Activated naive CD8-positive, alpha-beta T cell treated with anti-CD3 and anti-CD28 coated beads, Interleukin-2, amount 10 ng/mL, durations not matched to agents 7 days and 5 days (primary cell): ENCODE measurements around the gene RABL3. TPM values are rescaled to one million over a fixed set of nuclear protein-coding genes. Genes with fewer than 3 reads are reported as not detected.
"Not testable (repeated sequence)": the region's sequence is repeated elsewhere in the genome, so short reads cannot be mapped to it uniquely, and the experiment has no call there.

Source experiments
- ATAC-seq: fragments of 150-1000 bp; cut with Tn5 transposase; one replicate; pipeline ENCODE4 v1.10.0; 2021; ENCODE audit warnings: low read depth, moderate library complexity
- POLR2A ChIA-PET: fragments of 350-600 bp; sonication (Branson Sonifier 250); formaldehyde crosslinking; loops from one replicate; lab custom pipeline; 2021; ENCODE audit warnings: antibody characterized with exemption; lab: Charles Lee
- DNase-seq: peaks from one replicate; pipeline ENCODE4 v3.0.0; 2021
- H3K27ac Mint-ChIP-seq: one replicate; pipeline ENCODE4 v1.8.0; 2022; ENCODE audit warnings: mild to moderate bottlenecking, mixed read lengths
- H3K27me3 Mint-ChIP-seq: one replicate; pipeline ENCODE4 v1.8.0; 2022; ENCODE audit warnings: mild to moderate bottlenecking, moderate library complexity, mixed read lengths
- H3K36me3 Mint-ChIP-seq: one replicate; pipeline ENCODE4 v1.8.0; 2021; ENCODE audit warnings: mild to moderate bottlenecking, mixed read lengths
- H3K4me1 Mint-ChIP-seq: one replicate; pipeline ENCODE4 v1.8.0; 2021; ENCODE audit warnings: mixed read lengths
- H3K4me3 Mint-ChIP-seq: one replicate; pipeline ENCODE4 v1.8.0; 2022; ENCODE audit warnings: mild to moderate bottlenecking, moderate library complexity, mixed read lengths
- H3K9me3 Mint-ChIP-seq: one replicate; pipeline ENCODE4 v1.8.0; 2021; ENCODE audit warnings: mixed read lengths
- total RNA-seq, 2 experiments: library from RNA; stranded (reverse); gene quantifications; one replicate each; pipeline ENCODE4 v1.2.3, GENCODE V29; 2021

RABL3 gene
- total RNA-seq, 2 experiments from 2014 or later = 21.1 to 22.3 TPM

GRCh38 chr3:120685411-120685810, 56.9 kb downstream of the RABL3 start:
- DNase-seq (no peak), ATAC-seq (no peak)
- Mint-ChIP-seq H3K4me1 (no peaks in the 10 kb centered on the region), H3K4me3 (no peak overlapping the region), H3K27me3 (no peaks in the 10 kb centered on the region), H3K36me3 (peaks cover 6% of the 10 kb centered on the region), H3K9me3 (no peaks in the 10 kb centered on the region), H3K27ac (no peak overlapping the region)
- POLR2A ChIA-PET = no interaction called here

- DNase-seq (no peak), ATAC-seq (no peak)
- Mint-ChIP-seq H3K9me3 (no peaks in the 10 kb centered on the region), H3K4me3 (no peak overlapping the region), H3K36me3 (peaks cover 6% of the 10 kb centered on the region), H3K27ac (no peak overlapping the region), H3K4me1 (no peaks in the 10 kb centered on the region), H3K27me3 (no peaks in the 10 kb centered on the region)
- POLR2A ChIA-PET = no interaction called here
These were observed 57.4 kb downstream of the RABL3 start for GRCh38 chr3:120684896-120685295.

- POLR2A ChIA-PET = no interaction called here
- Mint-ChIP-seq H3K27ac (no peak overlapping the region), H3K4me3 (no peak overlapping the region), H3K4me1 (no peaks in the 10 kb centered on the region), H3K36me3 (peaks cover 1% of the 10 kb centered on the region), H3K9me3 (no peaks in the 10 kb centered on the region), H3K27me3 (no peaks in the 10 kb centered on the region)
- ATAC-seq (no peak), DNase-seq (no peak)
These were observed 58.5 kb downstream of the RABL3 start for GRCh38 chr3:120683671-120684301.

- no peaks in the 10 kb centered on the region for H3K4me1 Mint-ChIP-seq
- H3K27ac Mint-ChIP-seq = no peak overlapping the region
- H3K27me3 Mint-ChIP-seq = no peaks in the 10 kb centered on the region
- no peaks in the 10 kb centered on the region for H3K9me3 Mint-ChIP-seq
- ATAC-seq (no peak), DNase-seq (no peak)
- POLR2A ChIA-PET = no interaction called here
- H3K36me3 Mint-ChIP-seq = peaks cover 1% of the 10 kb centered on the region
- no peak overlapping the region for H3K4me3 Mint-ChIP-seq
These were observed 59.1 kb downstream of the RABL3 start for GRCh38 chr3:120683213-120683612.

GRCh38 chr3:120682095-120682681, 60.1 kb downstream of the RABL3 start, which contains the start of gene HGD:
HGD (minus strand) TSS chr3:120682239; CDS start chr3:120682111, 128 bp downstream.
- H3K36me3 Mint-ChIP-seq = peaks cover 1% of the 10 kb centered on the region
- DNase-seq (no peak), ATAC-seq (no peak)
- POLR2A ChIA-PET = no interaction called here
- H3K4me3 Mint-ChIP-seq = no peak within 1 kb of the TSS
- H3K27me3 Mint-ChIP-seq = no peaks in the 10 kb centered on the region
- no peak within 1 kb of the TSS for H3K27ac Mint-ChIP-seq
- H3K4me1 Mint-ChIP-seq = no peaks in the 10 kb centered on the region
- no peaks in the 10 kb centered on the region for H3K9me3 Mint-ChIP-seq

GRCh38 chr3:120681506-120682038, 60.7 kb downstream of the RABL3 start:
- DNase-seq (no peak), ATAC-seq (no peak)
- Mint-ChIP-seq H3K4me3 (no peak overlapping the region), H3K4me1 (no peaks in the 10 kb centered on the region), H3K27ac (no peak overlapping the region), H3K9me3 (no peaks in the 10 kb centered on the region), H3K36me3 (no peaks in the 10 kb centered on the region), H3K27me3 (no peaks in the 10 kb centered on the region)
- POLR2A ChIA-PET = no interaction called here

- Mint-ChIP-seq H3K4me1 (no peaks in the 10 kb centered on the region), H3K27me3 (no peaks in the 10 kb centered on the region), H3K4me3 (no peak overlapping the region), H3K9me3 (no peaks in the 10 kb centered on the region), H3K27ac (no peak overlapping the region), H3K36me3 (no peaks in the 10 kb centered on the region)
- DNase-seq (no peak), ATAC-seq (no peak)
- POLR2A ChIA-PET = no interaction called here
These were observed 61.3 kb downstream of the RABL3 start for GRCh38 chr3:120681018-120681417.

GRCh38 chr3:120680193-120680894, 62.0 kb downstream of the RABL3 start:
- no peak overlapping the region for H3K27ac Mint-ChIP-seq
- no peak overlapping the region for H3K4me3 Mint-ChIP-seq
- DNase-seq (no peak), ATAC-seq (no peak)
- POLR2A ChIA-PET = no interaction called here
- no peaks in the 10 kb centered on the region for H3K27me3 Mint-ChIP-seq
- H3K4me1 Mint-ChIP-seq = no peaks in the 10 kb centered on the region
- H3K36me3 Mint-ChIP-seq = no peaks in the 10 kb centered on the region
- H3K9me3 Mint-ChIP-seq = no peaks in the 10 kb centered on the region

- Mint-ChIP-seq H3K4me1 (no peaks in the 10 kb centered on the region), H3K9me3 (no peaks in the 10 kb centered on the region), H3K27ac (no peak overlapping the region), H3K36me3 (no peaks in the 10 kb centered on the region), H3K4me3 (no peak overlapping the region), H3K27me3 (no peaks in the 10 kb centered on the region)
- ATAC-seq (peak; percentile 30), DNase-seq (no peak)
- POLR2A ChIA-PET = no interaction called here
These were observed 63.3 kb downstream of the RABL3 start for GRCh38 chr3:120678984-120679383.

GRCh38 chr3:120678331-120678947, 63.9 kb downstream of the RABL3 start:
- Mint-ChIP-seq H3K36me3 (no peaks in the 10 kb centered on the region), H3K4me1 (no peaks in the 10 kb centered on the region), H3K9me3 (no peaks in the 10 kb centered on the region), H3K27ac (no peak overlapping the region), H3K27me3 (no peaks in the 10 kb centered on the region), H3K4me3 (no peak overlapping the region)
- ATAC-seq (no peak), DNase-seq (no peak)
- POLR2A ChIA-PET = no interaction called here

GRCh38 chr3:120677193-120677592, 65.1 kb downstream of the RABL3 start:
- ATAC-seq, H3K27ac Mint-ChIP-seq, H3K4me1 Mint-ChIP-seq, H3K4me3 Mint-ChIP-seq, DNase-seq, H3K36me3 Mint-ChIP-seq, H3K27me3 Mint-ChIP-seq, H3K9me3 Mint-ChIP-seq, POLR2A ChIA-PET: not testable (repeated sequence)

GRCh38 chr3:120673116-120673515, 69.2 kb downstream of the RABL3 start:
- peaks cover 1% of the 10 kb centered on the region for H3K9me3 Mint-ChIP-seq
- POLR2A ChIA-PET = no interaction called here
- H3K36me3 Mint-ChIP-seq = no peaks in the 10 kb centered on the region
- no peak overlapping the region for H3K27ac Mint-ChIP-seq
- no peak overlapping the region for H3K4me3 Mint-ChIP-seq
- H3K27me3 Mint-ChIP-seq = no peaks in the 10 kb centered on the region
- no peaks in the 10 kb centered on the region for H3K4me1 Mint-ChIP-seq
- DNase-seq (no peak), ATAC-seq (no peak)

GRCh38 chr3:120670576-120670975, 71.7 kb downstream of the RABL3 start:
- DNase-seq (no peak), ATAC-seq (no peak)
- no peak overlapping the region for H3K4me3 Mint-ChIP-seq
- H3K27ac Mint-ChIP-seq = no peak overlapping the region
- H3K27me3 Mint-ChIP-seq = no peaks in the 10 kb centered on the region
- POLR2A ChIA-PET = no interaction called here
- H3K9me3 Mint-ChIP-seq = peaks cover 1% of the 10 kb centered on the region
- H3K4me1 Mint-ChIP-seq = no peaks in the 10 kb centered on the region
- H3K36me3 Mint-ChIP-seq = no peaks in the 10 kb centered on the region
